HepG2 (cell line): ENCODE results near the gene HSPA1B. TPM values are rescaled to one million over a fixed set of nuclear protein-coding genes. Genes with fewer than 3 reads are reported as not detected.

ENCODE experiments used
- ARHGAP35 ChIP-seq: sonication (generic); formaldehyde crosslinking; IDR thresholded peaks from 2 replicates; pipeline ENCODE4 v1.9.0; 2022; ENCODE audit warnings: mild to moderate bottlenecking, inconsistent platforms, moderate library complexity, missing genetic modification reagents, borderline replicate concordance
- GLI4 ChIP-seq: sonication (generic); formaldehyde crosslinking; IDR thresholded peaks from 2 replicates; pipeline ENCODE4 v1.5.1; 2020; ENCODE audit warnings: missing genetic modification reagents, mild to moderate bottlenecking, moderate library complexity, borderline replicate concordance
- JUN ChIP-seq: sonication (generic); formaldehyde crosslinking; IDR thresholded peaks from 2 replicates; pipeline ENCODE4 v1.4.0; 2020; ENCODE audit warnings: mild to moderate bottlenecking, missing genetic modification reagents
- KDM2A ChIP-seq: sonication (generic); formaldehyde crosslinking; IDR thresholded peaks from 2 replicates; pipeline ENCODE4 v1.4.0; 2020; ENCODE audit warnings: low read depth, missing genetic modification reagents, borderline replicate concordance
- KDM4B ChIP-seq: sonication (generic); formaldehyde crosslinking; IDR thresholded peaks from 2 replicates; pipeline ENCODE4 v1.4.0; 2020; ENCODE audit warnings: missing genetic modification reagents
- MAFK ChIP-seq, 2 experiments: IDR thresholded peaks in 1 of 2; conservative IDR thresholded peaks in 1 of 2; 2 replicates each; pipeline ENCODE4 v1.6.1; 2011; ENCODE audit warnings: improper control_type of control experiment in 2 of 2, low read length in 2 of 2
- PHF21A ChIP-seq: sonication (generic); formaldehyde crosslinking; IDR thresholded peaks from 2 replicates; pipeline ENCODE4 v1.5.0; 2020; ENCODE audit warnings: mild to moderate bottlenecking, missing genetic modification reagents
- PRDM15 ChIP-seq: sonication (generic); formaldehyde crosslinking; IDR thresholded peaks from 2 replicates; pipeline ENCODE4 v1.4.0; 2020; ENCODE audit warnings: missing genetic modification reagents
- RBFOX2 ChIP-seq: fragments of 200-400 bp; formaldehyde crosslinking; IDR thresholded peaks from 2 replicates; pipeline ENCODE4 v1.6.1; 2017; ENCODE audit warnings: low read depth, mild to moderate bottlenecking, low read length
- RNF219 ChIP-seq: sonication (generic); formaldehyde crosslinking; IDR thresholded peaks from 2 replicates; pipeline ENCODE4 v1.5.0; 2020; ENCODE audit warnings: mild to moderate bottlenecking, missing genetic modification reagents
- SOX5 ChIP-seq: IDR thresholded peaks from 2 replicates; pipeline ENCODE4 v1.6.1; 2016; ENCODE audit warnings: borderline replicate concordance
- ZBTB10 ChIP-seq: sonication (generic); formaldehyde crosslinking; IDR thresholded peaks from 2 replicates; pipeline ENCODE4 v1.4.0; 2020; ENCODE audit warnings: missing genetic modification reagents, borderline replicate concordance
- ZNF207 ChIP-seq: fragments of 450-650 bp; IDR thresholded peaks from 2 replicates; pipeline ENCODE4 v1.6.1; 2016; ENCODE audit warnings: antibody characterized with exemption, borderline replicate concordance
- ZNF280B ChIP-seq: sonication (generic); formaldehyde crosslinking; IDR thresholded peaks from 2 replicates; pipeline ENCODE4 v1.5.0; 2020; ENCODE audit warnings: missing genetic modification reagents, mild to moderate bottlenecking, borderline replicate concordance
- polyA plus RNA-seq, 8 experiments: library from polyadenylated mRNA; depleted of rRNA in 3 of 8; stranded (reverse) in 7 of 8; unstranded in 1 of 8; fragments of >200 nt; fragmentation: Illumina TruSeq in 4 of 8; extraction: Trizol in 4 of 8; gene quantifications; 2 replicates each; pipeline versions ENCODE4 v1.2.1 to v1.2.3, GENCODE V29; 2011 to 2016; ENCODE audit warnings: low read depth in 4 of 8, missing spikeins in 1 of 8, mixed read lengths in 1 of 8; ENCODE audit not compliant: insufficient read depth in 1 of 8
- total RNA-seq, 5 experiments: library from RNA; depleted of rRNA; stranded (reverse); fragments of >200 nt; fragmentation: Illumina TruSeq; extraction: Trizol; gene quantifications; 2 replicates each; pipeline ENCODE4 v1.2.3, GENCODE V29; 2016; ENCODE audit warnings: low read depth in 1 of 5

The HSPA1B gene
- total and polyA plus RNA-seq, 2 of the 13 experiments (the other 11 are each of a cell fraction or from before 2014, with no cell fraction given) = 26.0 to 186 TPM

GRCh38 chr6:31862344-31863235, 35.1 kb downstream of the HSPA1B start, which contains the start of gene NEU1 (continued):
- TF ChIP-seq RNF219 (CRISPR knock-in tag) (no peak), MAFK (conservative IDR thresholded peaks at IDR 0.05 in 1 of 2, IDR thresholded peaks at IDR 0.05 in 1 of 2; ENCODE audit: low read length in 2 of 2) (no peak), PRDM15 (CRISPR knock-in tag) (peak; percentile 97), GLI4 (peak; percentile 42; the same call in 1 of the 2 replicates), PHF21A (CRISPR knock-in tag) (peak; percentile 94), JUN (no peak; the same call in 1 of the 2 replicates), ARHGAP35 (CRISPR knock-in tag) (peak; percentile 22; the same call in 1 of the 2 replicates), RBFOX2 (peak; percentile 99), ZNF280B (CRISPR knock-in tag) (peak; percentile 85), KDM2A (CRISPR knock-in tag) (peak; percentile 89), SOX5 (CRISPR knock-in tag) (peak; percentile 57; the same call in 1 of the 2 replicates), ZNF207 (no peak), KDM4B (CRISPR knock-in tag) (peak; percentile 95), ZBTB10 (CRISPR knock-in tag) (no peak; the same call in 1 of the 2 replicates)
